Right atrium auricular region (tissue), 2 donors: ENCODE data around the gene CAMK1D. TPM values are rescaled to one million over a fixed set of nuclear protein-coding genes. Genes with fewer than 3 reads are reported as not detected.

Experiments used
- DNase-seq: peaks from one replicate; pipeline ENCODE4 v3.0.0-alpha.2; 2019; ENCODE audit warnings: low spot score
- H3K27ac ChIP-seq, 2 donors: fragments of 200-600 bp; sonication (generic); 1 replicate in 1 of 2; 2 replicates in 1 of 2; pipeline ENCODE4 v1.5.1; 2016 to 2019
- H3K27me3 ChIP-seq, 2 donors: fragments of 200-600 bp; sonication (generic); one replicate each; pipeline versions ENCODE4 v1.5.1 to v1.6.0; 2017 to 2019
- H3K36me3 ChIP-seq: fragments of 200-600 bp; sonication (generic); one replicate; pipeline ENCODE4 v1.5.1; 2016
- H3K4me1 ChIP-seq, 2 donors: fragments of 200-600 bp; sonication (generic); one replicate each; pipeline versions ENCODE4 v1.5.1 to v1.6.0; 2017 to 2019
- H3K4me3 ChIP-seq, 2 donors: fragments of 200-600 bp; sonication (generic); 1 replicate in 1 of 2; 2 replicates in 1 of 2; pipeline ENCODE4 v1.5.1; 2017 to 2019; ENCODE audit warnings: mild to moderate bottlenecking in 1 of 2, moderate library complexity in 1 of 2
- H3K9me3 ChIP-seq, 2 donors: fragments of 200-600 bp; sonication (generic); one replicate each; pipeline ENCODE4 v1.5.1; 2019
- total RNA-seq, 2 donors: library from RNA; depleted of rRNA; stranded (reverse); fragments of >200 nt; gene quantifications; one replicate each; pipeline ENCODE4 v1.1.0, GENCODE V29; 2016
- TF ChIP-seq, protein P1 (sequence below), 2 donors: fragments of 200-600 bp; sonication (generic); IDR thresholded peaks; one replicate each; pipeline ENCODE4 v1.5.1; 2019; ENCODE audit warnings: antibody characterized with exemption in 2 of 2

Gene CAMK1D
- total RNA-seq, 2 donors from 2014 or later = 24.5 to 27.2 TPM

DNA sequence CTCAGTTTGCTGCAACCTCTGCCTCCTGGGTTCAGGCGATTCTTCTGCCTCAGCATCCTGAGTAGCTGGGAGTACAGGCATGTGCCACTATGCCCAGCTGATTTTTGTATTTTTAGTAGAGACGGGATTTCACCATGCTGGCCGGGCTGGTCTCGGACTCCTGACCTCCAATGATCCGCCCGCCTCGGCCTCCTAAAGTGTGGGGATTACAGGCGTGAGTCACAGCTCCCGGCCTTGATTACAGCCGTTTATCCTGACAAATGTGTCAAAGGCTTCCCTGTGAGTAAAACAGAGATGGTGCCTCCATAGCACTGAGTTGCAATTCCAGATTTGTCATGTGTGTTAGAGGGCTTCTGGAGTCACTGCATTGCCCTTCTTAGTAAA is 378.5 kb downstream of the CAMK1D start:
- peak overlapping the region in 1 of 2 donors; percentile 13 for H3K4me3 ChIP-seq
- H3K36me3 ChIP-seq = no peaks in the 10 kb centered on the region
- DNase-seq = no peak
- H3K27ac ChIP-seq = peak overlapping the region; percentile 50 to 56
- H3K9me3 ChIP-seq = no peaks in the 10 kb centered on the region
- TF ChIP-seq, protein P1, sequence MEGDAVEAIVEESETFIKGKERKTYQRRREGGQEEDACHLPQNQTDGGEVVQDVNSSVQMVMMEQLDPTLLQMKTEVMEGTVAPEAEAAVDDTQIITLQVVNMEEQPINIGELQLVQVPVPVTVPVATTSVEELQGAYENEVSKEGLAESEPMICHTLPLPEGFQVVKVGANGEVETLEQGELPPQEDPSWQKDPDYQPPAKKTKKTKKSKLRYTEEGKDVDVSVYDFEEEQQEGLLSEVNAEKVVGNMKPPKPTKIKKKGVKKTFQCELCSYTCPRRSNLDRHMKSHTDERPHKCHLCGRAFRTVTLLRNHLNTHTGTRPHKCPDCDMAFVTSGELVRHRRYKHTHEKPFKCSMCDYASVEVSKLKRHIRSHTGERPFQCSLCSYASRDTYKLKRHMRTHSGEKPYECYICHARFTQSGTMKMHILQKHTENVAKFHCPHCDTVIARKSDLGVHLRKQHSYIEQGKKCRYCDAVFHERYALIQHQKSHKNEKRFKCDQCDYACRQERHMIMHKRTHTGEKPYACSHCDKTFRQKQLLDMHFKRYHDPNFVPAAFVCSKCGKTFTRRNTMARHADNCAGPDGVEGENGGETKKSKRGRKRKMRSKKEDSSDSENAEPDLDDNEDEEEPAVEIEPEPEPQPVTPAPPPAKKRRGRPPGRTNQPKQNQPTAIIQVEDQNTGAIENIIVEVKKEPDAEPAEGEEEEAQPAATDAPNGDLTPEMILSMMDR (IDR thresholded peaks at IDR 0.05) = no peak
- H3K27me3 ChIP-seq = no peaks in the 10 kb centered on the region
- H3K4me1 ChIP-seq = peaks cover 0 to 31% of the 10 kb centered on the region in 2 donors

GRCh38 chr10:12728494-12728893 is 379.1 kb downstream of the CAMK1D start:
- peak overlapping the region in 1 of 2 donors; percentile 13 for H3K4me3 ChIP-seq
- TF ChIP-seq, protein P1 (IDR thresholded peaks at IDR 0.05) = no peak
- peaks cover 0 to 31% of the 10 kb centered on the region in 2 donors for H3K4me1 ChIP-seq
- DNase-seq = no peak
- H3K9me3 ChIP-seq = no peaks in the 10 kb centered on the region
- H3K27ac ChIP-seq = peak overlapping the region; percentile 50 to 56
- no peaks in the 10 kb centered on the region for H3K36me3 ChIP-seq
- H3K27me3 ChIP-seq = no peaks in the 10 kb centered on the region

DNA sequence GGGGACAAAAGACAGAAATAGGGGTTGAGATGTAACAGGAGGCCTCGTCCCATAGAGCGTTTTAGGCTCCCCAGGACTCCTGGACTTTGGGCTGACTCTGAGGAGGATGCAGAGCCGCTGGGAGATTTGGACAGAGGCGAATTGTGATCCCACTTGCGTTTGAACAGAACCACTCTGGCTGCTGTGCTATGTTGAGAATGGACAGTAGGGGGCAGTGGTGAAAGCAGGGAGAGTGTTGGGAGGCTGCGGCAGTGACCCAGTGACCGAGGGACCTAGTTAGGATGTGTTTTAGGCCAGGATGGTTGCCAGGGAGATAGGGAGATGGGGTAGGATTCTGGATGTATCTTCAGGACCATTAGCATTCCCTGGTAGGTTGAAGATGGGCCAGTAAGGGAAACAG is 380.5 kb downstream of the CAMK1D start:
- Histone ChIP-seq H3K27ac (no peak overlapping the region), H3K4me1 (peaks cover 0 to 31% of the 10 kb centered on the region in 2 donors), H3K4me3 (no peak overlapping the region), H3K9me3 (no peaks in the 10 kb centered on the region), H3K27me3 (no peaks in the 10 kb centered on the region), H3K36me3 (no peaks in the 10 kb centered on the region)
- DNase-seq = no peak
- TF ChIP-seq, protein P1 (IDR thresholded peaks at IDR 0.05) = peak in 1 of 2 donors; percentile 11

DNA sequence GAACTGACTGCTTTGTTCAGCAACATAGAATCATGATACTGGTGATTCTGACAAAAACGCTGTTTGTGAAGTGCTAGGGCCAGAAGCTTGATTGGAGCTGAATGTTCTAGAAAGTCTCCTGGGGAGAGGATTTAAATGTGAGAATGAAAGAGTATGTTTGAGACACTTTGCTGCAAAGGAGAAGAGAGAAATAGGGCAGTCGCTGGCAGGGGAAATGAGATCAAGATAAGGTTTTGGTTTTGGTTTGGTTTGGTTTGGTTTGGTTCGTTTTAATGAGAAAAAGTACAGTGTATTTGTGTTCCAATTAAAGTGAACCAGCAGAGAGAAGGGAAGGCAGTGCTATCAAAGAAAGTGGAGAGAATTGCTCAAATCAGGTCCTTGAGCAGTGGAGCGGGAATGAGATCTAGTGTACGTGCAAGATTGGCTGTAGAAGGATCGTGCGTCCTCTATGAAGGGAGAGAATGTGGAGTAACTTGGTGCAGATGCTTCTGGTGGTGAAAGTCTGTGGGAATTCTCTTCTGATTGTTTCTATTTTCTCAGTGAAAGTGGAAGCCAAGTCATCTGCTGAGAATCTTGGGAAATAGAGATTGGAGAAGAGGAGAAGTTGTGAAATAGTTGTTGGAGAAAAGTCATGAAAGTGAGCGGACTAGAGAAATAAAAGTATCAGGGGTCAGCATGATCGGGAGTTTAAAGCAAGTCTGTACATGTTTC is 381.6 kb downstream of the CAMK1D start:
- H3K9me3 ChIP-seq = no peaks in the 10 kb centered on the region
- peak overlapping the region in 1 of 2 donors; percentile 19 for H3K27ac ChIP-seq
- H3K4me1 ChIP-seq = peaks cover 0 to 31% of the 10 kb centered on the region in 2 donors
- no peaks in the 10 kb centered on the region for H3K27me3 ChIP-seq
- H3K36me3 ChIP-seq = no peaks in the 10 kb centered on the region
- TF ChIP-seq, protein P1 (IDR thresholded peaks at IDR 0.05) = no peak
- peak overlapping the region in 1 of 2 donors; percentile 16 for H3K4me3 ChIP-seq
- DNase-seq = no peak

GRCh38 chr10:12733271-12733670 is 383.9 kb downstream of the CAMK1D start:
- DNase-seq = no peak

More at GRCh38 chr10:12733271-12733670, 383.9 kb downstream of the CAMK1D start:
- Histone ChIP-seq H3K27me3 (no peaks in the 10 kb centered on the region), H3K9me3 (no peaks in the 10 kb centered on the region), H3K4me3 (no peak overlapping the region), H3K27ac (no peak overlapping the region), H3K36me3 (no peaks in the 10 kb centered on the region), H3K4me1 (peaks cover 0 to 25% of the 10 kb centered on the region in 2 donors)
- TF ChIP-seq, protein P1 (IDR thresholded peaks at IDR 0.05) = no peak
